GM18868 (cell line): ENCODE measurements around the gene NMNAT1.
"Not testable (repeated sequence)": the region's sequence is repeated elsewhere in the genome, so short reads cannot be mapped to it uniquely, and the experiment has no call there.

Experiments
- ATAC-seq: cut with Tn5 transposase; IDR thresholded peaks from one replicate; pipeline ENCODE4 v1.9.1; 2021; ENCODE audit warnings: mild to moderate bottlenecking, moderate library complexity; ENCODE audit not compliant: unreplicated experiment

NMNAT1 gene

DNA sequence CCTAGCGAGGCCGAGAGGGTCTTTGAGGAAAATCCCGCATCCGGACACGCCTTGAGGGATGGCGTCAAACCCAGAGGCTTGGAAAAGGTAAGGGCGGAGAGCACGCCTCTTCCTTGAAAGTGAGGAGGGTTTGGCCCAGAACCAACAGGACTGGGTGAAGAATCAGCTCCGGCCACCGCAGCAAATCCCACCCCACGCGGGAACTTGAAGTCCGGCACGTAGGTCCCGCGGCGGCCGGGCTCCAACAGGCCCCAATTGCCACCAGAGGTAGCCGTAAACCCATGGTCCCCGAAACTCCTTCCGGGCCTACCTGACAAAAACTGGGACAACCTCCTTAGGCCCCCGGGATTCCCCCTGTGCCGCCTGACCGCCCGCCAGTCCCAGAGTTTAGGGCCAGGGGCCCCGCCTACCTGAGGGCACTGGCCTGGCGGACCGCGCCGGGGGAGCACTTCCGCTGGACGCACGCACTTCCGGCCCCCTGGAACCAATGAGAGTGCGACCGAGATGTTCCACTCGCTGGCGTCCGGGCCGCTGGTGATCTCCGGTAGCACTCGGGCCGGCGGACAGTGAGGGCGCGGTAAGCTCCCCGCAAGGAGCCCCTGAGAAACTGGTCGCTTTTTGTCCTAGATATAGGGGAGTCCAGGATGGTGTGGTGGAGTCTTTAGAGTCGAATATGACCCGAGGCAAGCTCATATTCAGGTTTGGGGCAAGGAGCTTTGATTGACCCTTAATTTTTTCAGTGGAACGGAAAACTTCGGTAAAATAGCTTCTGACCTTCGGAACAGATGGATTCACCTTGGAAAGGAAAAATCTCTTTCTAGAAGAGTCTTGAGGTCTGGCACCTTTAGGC lies at the start of gene NMNAT1, which contains the start of gene LZIC:
Gene NMNAT1, plus strand, starts transcription at position 537 of the 850 bp plus-strand sequence. CDS start 28,599 bp downstream, outside the sequence.
Gene LZIC, minus strand, starts transcription at position 453 of the 850 bp plus-strand sequence. CDS start 6,772 bp downstream, outside the sequence.
- peak; percentile 93 for ATAC-seq

DNA sequence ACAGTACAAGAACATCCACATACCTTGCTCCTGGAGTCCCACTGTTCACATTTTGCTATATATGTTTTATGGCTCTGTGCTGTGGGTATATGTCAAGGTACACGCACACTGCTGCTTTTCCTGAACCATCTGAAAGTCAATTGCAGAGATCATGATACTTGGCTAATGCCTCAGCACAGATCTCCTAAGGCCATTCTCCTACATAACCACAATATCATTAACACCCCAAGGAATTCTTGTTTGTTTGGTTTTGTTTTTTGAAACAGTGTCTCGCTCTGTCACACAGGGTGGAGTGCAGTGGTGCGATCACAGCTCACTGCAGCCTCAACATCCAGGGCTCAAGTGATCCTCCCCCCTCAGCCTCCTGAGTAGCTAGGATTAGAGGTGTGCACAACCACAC lies 49.2 kb upstream of the NMNAT1 start:
- no peak for ATAC-seq

DNA sequence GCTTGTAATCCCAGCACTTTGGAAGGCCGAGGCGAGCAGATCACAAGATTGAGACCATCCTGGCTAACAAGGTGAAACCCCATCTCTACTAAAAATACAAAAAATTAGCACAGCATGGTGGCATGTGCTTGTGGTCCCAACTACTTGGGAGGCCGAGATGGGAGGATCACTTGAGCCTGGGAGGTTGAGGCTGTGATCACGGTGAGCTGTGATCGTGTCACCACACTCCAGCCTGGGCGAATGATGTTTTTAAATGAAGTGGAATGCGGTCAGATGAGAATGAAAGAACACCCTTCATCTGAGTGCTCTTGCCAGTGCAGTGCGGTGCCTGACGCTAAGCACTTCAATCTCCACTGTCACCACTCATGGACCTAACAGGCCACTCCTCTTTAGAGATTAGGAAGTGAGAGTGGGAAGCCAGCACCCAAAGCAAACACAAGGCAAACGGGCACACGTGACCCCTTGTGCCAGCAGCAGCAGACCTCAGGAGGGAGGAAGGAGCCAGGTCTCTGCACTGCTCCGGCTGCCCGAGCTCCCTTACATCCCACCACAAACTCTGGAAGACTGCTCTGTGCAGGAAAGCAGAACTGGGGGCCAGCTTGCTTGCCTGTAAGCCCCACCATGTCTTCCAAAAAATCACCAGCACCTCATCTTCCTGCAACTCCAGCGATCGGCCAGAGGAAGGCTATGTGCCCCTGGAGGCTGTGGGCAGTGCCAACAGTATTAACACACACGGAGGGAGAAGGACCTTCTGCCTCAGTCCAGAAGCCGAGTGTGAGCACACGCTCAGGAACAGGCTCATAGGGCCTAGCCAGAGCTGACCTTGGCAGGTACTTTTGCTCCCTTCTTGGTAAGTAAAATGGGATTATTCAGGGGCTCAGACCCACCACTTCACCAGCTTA lies 42.9 kb upstream of the NMNAT1 start:
- no peak for ATAC-seq

DNA sequence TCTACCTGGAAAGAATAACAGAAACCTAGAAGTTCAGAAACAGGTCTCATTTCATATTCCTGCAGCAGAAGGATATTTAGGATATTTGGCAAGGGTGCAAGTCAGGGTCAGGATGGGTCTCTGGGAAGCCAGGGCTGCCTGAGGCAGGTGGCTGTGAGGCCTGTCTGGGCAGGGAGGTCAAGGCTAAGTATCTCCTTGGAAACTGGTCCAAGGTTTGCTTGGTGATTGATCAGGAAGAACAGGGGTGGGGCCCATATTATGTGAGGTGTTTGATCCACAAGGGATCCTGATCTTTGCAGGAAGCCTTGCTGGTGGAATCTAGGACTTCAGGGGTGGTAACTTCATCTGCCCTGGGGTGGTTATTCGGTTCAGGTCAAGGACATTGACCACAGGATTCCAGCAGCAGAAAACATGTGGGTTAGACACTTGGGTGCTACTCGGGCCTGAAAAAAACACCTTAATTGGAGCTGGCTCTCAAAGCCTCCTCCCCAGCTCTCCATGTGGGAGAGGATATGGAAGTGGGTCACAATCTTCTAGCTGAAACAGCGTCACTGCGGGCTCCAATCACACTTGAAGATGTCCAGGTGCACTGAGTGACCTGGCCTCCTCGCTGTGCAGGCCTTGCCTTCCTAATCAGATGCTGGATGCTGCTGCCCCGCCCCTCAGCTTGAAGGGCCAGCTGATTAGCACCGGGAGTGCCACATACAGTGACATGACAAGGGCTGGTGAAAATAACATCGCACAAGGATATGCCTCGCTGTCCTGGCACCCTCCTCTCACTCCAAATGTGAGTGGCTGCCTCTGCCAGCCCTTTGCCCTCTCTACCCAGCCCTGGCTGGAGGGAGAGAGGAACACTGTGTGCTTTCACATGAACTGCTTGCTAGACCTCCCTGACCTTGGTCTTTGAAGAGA lies 41.9 kb upstream of the NMNAT1 start:
- ATAC-seq: no peak

GRCh38 chr1:9902060-9902452 lies 41.2 kb upstream of the NMNAT1 start:
- no peak for ATAC-seq

- ATAC-seq: no peak
Observed at GRCh38 chr1:9903801-9904527, 39.3 kb upstream of the NMNAT1 start.

DNA sequence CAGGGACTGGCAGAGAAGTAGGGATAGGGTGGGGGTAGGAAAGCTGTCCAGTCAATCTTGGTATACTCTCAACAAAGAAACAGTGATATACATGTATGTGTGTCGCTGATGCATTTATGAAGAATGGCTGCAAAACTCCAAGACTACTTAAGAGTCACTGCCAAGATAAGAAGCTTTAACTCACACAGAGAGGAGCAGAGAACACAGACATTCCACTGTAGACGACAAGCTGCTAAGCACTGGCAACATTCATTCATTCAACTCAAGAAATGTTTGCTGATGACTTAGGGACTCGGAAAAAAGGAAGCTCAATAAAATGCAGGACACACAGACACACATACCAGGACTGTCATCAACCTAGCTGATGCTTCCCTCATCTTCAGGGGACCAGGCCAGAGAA lies 38.7 kb upstream of the NMNAT1 start:
- ATAC-seq: no peak

GRCh38 chr1:9905010-9905409 lies 38.3 kb upstream of the NMNAT1 start:
- ATAC-seq: no peak

GRCh38 chr1:9906466-9906865 lies 36.8 kb upstream of the NMNAT1 start:
- ATAC-seq: no peak

GRCh38 chr1:9907441-9907840 lies 35.8 kb upstream of the NMNAT1 start:
- ATAC-seq: no peak

DNA sequence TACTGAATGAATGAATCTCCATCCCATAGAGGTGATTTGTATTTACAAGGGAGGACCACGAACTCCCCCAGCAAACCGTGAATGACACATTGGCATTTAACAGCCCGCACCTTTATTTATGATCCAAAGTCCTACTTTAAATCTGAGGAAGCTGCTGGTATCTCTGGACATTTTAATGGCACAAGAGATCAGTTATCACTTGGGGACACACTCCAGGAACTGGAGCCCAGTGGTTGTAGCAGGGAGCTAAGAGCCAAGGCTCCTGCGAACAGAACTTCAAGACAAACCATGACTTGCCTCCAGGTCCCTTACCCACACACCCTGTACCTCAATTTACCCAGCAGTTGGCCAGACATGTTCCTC lies 34.4 kb upstream of the NMNAT1 start:
- ATAC-seq: no peak

GRCh38 chr1:9909234-9910046 lies 33.8 kb upstream of the NMNAT1 start:
- no peak for ATAC-seq

- ATAC-seq: peak; percentile 75
Observed at GRCh38 chr1:9910076-9910422, 33.2 kb upstream of the NMNAT1 start, which contains the start of gene CTNNBIP1. CTNNBIP1 (minus strand) TSS chr1:9910269; CDS start chr1:9872064, 38,205 bp downstream.

GRCh38 chr1:9910423-9911178 lies 32.7 kb upstream of the NMNAT1 start:
- ATAC-seq: peak; percentile 94

DNA sequence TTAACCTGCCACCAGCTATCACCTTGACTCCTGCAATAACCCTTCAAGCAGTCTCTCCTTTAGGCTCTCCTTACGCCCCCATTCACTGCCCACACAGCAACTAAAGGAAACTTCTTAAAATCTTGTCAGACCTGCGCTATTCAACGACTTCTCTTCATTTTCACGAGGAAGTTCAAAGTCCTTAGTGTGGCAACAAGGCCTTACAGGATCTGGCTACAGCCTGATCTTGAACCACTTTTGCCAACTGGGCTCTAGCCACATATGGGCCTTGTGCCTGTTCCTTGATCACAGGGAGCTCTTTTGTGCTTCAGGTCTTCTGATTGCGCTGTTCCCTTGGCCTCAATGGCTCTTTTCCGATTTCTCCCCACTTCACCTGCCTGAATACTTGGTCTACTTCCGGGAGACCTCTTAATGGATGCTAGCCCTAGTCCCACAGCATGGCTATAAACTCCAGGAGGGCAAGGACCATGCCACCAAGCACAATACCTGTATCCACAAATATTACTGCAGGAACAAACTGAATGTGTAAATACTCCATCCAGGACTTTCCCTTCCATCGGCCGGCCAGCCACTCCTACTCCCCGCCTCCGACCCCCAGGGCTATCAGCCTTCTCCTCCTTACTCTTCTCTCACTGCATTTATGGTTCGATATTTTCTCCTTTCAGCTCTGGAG lies 30.9 kb upstream of the NMNAT1 start:
- ATAC-seq: no peak

DNA sequence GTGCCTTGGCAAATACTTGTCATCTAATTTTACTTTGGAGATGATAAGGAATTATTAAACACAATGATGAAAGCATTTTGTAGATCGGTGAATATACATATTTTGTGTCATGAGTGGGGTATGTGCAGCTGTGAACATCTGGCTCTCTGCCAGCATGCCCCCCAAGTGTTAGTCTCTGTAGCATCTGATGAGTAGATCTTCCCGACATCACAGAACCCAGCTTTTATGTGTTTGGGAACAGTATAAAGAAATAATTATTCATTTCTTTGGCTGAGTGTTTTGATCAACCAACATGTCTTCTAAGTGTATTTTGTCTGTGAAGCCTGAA lies 28.7 kb upstream of the NMNAT1 start:
- no peak for ATAC-seq

GRCh38 chr1:9916452-9916851 lies 26.8 kb upstream of the NMNAT1 start:
- no peak for ATAC-seq

GRCh38 chr1:9917495-9917894 lies 25.8 kb upstream of the NMNAT1 start:
- not testable (repeated sequence) for ATAC-seq
